ENCODE data around the gene TUSC2.
A peak's percentile ranks its signal among the peaks of the same experiment; 100 is the strongest.

Gene TUSC2

GRCh38 chr3:50374363-50375257 is 46.6 kb upstream of the TUSC2 start (continued):
- TF ChIP-seq ZNF704 (tag by site-specific recombination; IDR thresholded peaks at IDR 0.05) (no peak), ZNF23 (tag by site-specific recombination; IDR thresholded peaks at IDR 0.05; ENCODE audit: borderline replicate concordance) (no peak), ZNF544 (tag by site-specific recombination; IDR thresholded peaks at IDR 0.05) (no peak), GLI4 (tag by site-specific recombination; IDR thresholded peaks at IDR 0.05) (no peak), ZNF473 (tag by site-specific recombination; IDR thresholded peaks at IDR 0.05) (no peak), EGR2 (tag by site-specific recombination; IDR thresholded peaks at IDR 0.05; ENCODE audit: low read depth) (no peak)

- H3K36me3 ChIP-seq (ENCODE audit: control insufficient read depth in 2 of 2, insufficient read depth in 1 of 2, low read length in 2 of 2): no peaks in the 10 kb centered on the region
- no peaks in the 10 kb centered on the region for H3K4me1 ChIP-seq (ENCODE audit: control insufficient read depth, insufficient read depth, low read length)
- no peak overlapping the region for H3K27ac ChIP-seq (ENCODE audit: extremely low read depth, low read depth, low read length)
- H3K4me3 ChIP-seq (ENCODE audit: low read depth, low read length): no peak overlapping the region
- TF ChIP-seq ZNF843 (tag by site-specific recombination; IDR thresholded peaks at IDR 0.05): no peak
- peak; percentile 64 for TF ChIP-seq PRDM1 (tag by site-specific recombination; IDR thresholded peaks at IDR 0.05)
- peak; percentile 15; the same call in 1 of the 2 replicates for TF ChIP-seq PATZ1 (tag by site-specific recombination; IDR thresholded peaks at IDR 0.05)
- TF ChIP-seq, protein P1, sequence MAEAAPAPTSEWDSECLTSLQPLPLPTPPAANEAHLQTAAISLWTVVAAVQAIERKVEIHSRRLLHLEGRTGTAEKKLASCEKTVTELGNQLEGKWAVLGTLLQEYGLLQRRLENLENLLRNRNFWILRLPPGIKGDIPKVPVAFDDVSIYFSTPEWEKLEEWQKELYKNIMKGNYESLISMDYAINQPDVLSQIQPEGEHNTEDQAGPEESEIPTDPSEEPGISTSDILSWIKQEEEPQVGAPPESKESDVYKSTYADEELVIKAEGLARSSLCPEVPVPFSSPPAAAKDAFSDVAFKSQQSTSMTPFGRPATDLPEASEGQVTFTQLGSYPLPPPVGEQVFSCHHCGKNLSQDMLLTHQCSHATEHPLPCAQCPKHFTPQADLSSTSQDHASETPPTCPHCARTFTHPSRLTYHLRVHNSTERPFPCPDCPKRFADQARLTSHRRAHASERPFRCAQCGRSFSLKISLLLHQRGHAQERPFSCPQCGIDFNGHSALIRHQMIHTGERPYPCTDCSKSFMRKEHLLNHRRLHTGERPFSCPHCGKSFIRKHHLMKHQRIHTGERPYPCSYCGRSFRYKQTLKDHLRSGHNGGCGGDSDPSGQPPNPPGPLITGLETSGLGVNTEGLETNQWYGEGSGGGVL (tag by site-specific recombination; IDR thresholded peaks at IDR 0.05): peak; percentile 46; the same call in 1 of the 2 replicates
- peak; percentile 36; the same call in 1 of the 2 replicates for TF ChIP-seq ZNF366 (tag by site-specific recombination; conservative IDR thresholded peaks at IDR 0.05)
- H3K9me3 ChIP-seq (ENCODE audit: control insufficient read depth, insufficient read depth, low read depth, low read length): no peaks in the 10 kb centered on the region
- ChIA-PET CTCF (no interaction called here), POLR2A (no interaction called here)
Measured at GRCh38 chr3:50373146-50374051, 45.4 kb upstream of the TUSC2 start.

DNA sequence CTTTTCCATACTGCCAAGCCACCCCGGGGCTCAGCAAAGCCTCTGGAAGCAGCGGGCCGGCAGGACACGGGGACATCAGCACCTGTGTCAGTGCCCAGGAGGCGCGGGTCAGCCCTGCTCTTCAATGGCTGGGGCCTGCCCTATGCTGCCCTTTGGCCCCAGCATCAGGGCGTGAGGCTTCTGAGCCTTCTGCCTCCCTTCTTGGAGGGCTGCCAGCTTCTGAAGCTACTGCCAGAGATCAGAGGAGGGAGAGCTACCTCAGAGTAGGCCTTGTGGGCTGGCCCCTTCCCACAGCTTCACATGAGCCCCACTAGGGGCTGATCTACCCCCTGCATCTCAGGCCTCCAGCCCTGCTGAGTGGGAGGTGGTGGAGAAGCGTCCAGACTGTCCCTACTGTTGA is 44.3 kb upstream of the TUSC2 start:
- no peaks in the 10 kb centered on the region for H3K9me3 ChIP-seq (ENCODE audit: control insufficient read depth, insufficient read depth, low read depth, low read length)
- no peak overlapping the region for H3K27ac ChIP-seq (ENCODE audit: extremely low read depth, low read depth, low read length)
- H3K4me3 ChIP-seq (ENCODE audit: low read depth, low read length): no peak overlapping the region
- POLR2A ChIA-PET: no interaction called here
- CTCF ChIA-PET: no interaction called here
- H3K36me3 ChIP-seq (ENCODE audit: control insufficient read depth in 2 of 2, insufficient read depth in 1 of 2, low read length in 2 of 2): no peaks in the 10 kb centered on the region
- no peaks in the 10 kb centered on the region for H3K4me1 ChIP-seq (ENCODE audit: control insufficient read depth, insufficient read depth, low read length)
- TF ChIP-seq ZNF433 (tag by site-specific recombination; IDR thresholded peaks at IDR 0.05; ENCODE audit: low read depth) (no peak), ZNF707 (tag by site-specific recombination; IDR thresholded peaks at IDR 0.05) (no peak), ZBTB20 (tag by site-specific recombination; IDR thresholded peaks at IDR 0.05) (no peak), INSM2 (tag by site-specific recombination; IDR thresholded peaks at IDR 0.05) (no peak), ZNF626 (tag by site-specific recombination; IDR thresholded peaks at IDR 0.05) (no peak), SCRT1 (tag by site-specific recombination; IDR thresholded peaks at IDR 0.05; ENCODE audit: borderline replicate concordance) (no peak), KLF10 (tag by site-specific recombination; IDR thresholded peaks at IDR 0.05) (no peak), ZNF544 (tag by site-specific recombination; IDR thresholded peaks at IDR 0.05) (no peak), GLIS1 (tag by site-specific recombination; IDR thresholded peaks at IDR 0.05) (peak; percentile 90), ZFP69B (tag by site-specific recombination; IDR thresholded peaks at IDR 0.05) (no peak), ZNF843 (tag by site-specific recombination; IDR thresholded peaks at IDR 0.05) (no peak), KLF7 (tag by site-specific recombination; IDR thresholded peaks at IDR 0.05; ENCODE audit: borderline replicate concordance) (no peak), OSR2 (tag by site-specific recombination; IDR thresholded peaks at IDR 0.05) (peak; percentile 27; the same call in 1 of the 2 replicates), ZNF132 (tag by site-specific recombination; IDR thresholded peaks at IDR 0.05; ENCODE audit: borderline replicate concordance) (no peak)
